HG03139 (cell line): ENCODE results near the gene CAVIN1.
A peak's percentile ranks its signal among the peaks of the same experiment; 100 is the strongest.
"Not testable (repeated sequence)": the region's sequence is repeated elsewhere in the genome, so short reads cannot be mapped to it uniquely, and the experiment has no call there.

ENCODE experiments used
- ATAC-seq: cut with Tn5 transposase; IDR thresholded peaks from one replicate; pipeline ENCODE4 v1.9.1; 2021; ENCODE audit not compliant: unreplicated experiment

Gene CAVIN1, protein sequence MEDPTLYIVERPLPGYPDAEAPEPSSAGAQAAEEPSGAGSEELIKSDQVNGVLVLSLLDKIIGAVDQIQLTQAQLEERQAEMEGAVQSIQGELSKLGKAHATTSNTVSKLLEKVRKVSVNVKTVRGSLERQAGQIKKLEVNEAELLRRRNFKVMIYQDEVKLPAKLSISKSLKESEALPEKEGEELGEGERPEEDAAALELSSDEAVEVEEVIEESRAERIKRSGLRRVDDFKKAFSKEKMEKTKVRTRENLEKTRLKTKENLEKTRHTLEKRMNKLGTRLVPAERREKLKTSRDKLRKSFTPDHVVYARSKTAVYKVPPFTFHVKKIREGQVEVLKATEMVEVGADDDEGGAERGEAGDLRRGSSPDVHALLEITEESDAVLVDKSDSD

DNA sequence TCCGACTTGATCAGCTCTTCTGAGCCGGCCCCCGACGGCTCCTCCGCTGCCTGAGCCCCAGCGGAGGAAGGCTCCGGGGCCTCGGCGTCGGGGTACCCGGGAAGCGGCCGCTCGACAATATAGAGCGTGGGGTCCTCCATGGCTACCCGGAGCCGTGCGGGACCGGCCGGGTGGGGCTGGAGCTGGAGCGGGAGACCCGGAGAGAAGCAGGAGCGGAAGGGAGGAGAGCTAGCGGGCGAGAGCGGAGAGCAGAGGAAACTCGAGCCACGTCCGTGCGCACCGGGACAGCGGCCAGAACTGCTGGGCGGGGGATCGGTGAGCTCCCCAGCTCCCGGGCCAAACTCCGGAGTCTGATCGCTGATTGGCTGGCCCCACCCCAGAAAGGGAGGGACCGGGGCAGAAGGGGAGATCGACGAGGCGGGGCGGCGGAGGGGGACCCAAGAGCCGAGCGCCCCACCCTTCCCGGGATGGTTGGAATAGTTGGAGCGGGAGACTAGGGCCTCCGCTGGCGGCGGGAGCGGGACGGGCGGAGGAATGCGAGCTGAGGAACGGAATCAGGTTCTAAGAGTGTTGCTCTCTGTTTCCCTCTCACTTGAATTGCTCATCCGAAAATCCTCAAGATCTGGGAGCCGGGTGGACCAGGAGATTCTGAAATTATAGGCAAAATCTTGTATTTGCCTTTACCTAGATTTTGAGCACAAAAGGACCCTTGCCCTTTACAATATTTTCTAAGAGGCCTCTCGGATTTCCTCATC is at the start of gene CAVIN1:
CAVIN1 (minus strand) TSS at position 299 of the 755 bp plus-strand sequence; CDS start at position 140, 159 bp downstream.
- no peak for ATAC-seq

DNA sequence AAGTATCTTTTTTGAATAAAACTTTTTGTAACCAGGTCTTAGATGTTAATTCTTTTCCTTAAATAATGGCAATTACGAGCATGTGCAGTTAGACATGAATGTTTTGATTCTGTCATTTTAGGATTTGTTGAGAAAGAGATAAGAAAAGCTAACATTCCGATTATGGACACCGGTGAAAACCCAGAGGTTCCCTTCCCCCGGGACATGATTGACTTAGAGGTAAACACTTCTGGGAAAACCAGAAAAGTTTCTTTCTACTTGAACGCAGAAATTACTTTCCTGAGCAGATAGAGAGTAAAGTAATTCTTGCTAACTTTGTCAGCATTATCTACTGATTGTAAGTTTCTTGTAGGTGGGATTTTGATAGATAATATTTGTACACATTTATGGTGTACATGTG is 44.8 kb upstream of the CAVIN1 start:
- ATAC-seq, result no peak

- ATAC-seq, result no peak
Observed at GRCh38 chr17:42463976-42464400, 40.9 kb upstream of the CAVIN1 start.

GRCh38 chr17:42460371-42460770 is 37.3 kb upstream of the CAVIN1 start:
- ATAC-seq, result no peak

DNA sequence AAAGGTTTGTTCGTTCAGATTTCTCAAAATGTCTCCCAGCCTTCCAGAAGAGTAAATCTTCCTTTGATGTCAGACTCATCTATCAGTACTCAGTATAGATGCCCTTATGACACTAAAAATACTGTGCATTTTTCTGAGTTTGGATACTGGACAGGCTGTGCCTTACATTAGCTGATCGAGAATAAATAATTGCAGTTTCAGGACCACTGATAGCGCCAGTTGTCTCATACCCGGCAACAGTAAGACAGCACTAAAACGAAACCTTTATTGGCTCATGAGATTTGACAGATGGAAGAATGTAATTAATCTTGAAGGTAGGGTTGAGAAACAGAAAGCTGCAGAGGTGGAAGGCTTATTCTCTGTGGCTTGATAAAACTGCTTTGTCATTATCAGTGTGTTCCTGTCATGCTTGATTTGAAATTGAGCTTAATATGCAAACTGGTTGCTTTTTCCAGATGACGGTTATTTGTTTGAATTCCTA is 36.8 kb upstream of the CAVIN1 start:
- no peak for ATAC-seq

DNA sequence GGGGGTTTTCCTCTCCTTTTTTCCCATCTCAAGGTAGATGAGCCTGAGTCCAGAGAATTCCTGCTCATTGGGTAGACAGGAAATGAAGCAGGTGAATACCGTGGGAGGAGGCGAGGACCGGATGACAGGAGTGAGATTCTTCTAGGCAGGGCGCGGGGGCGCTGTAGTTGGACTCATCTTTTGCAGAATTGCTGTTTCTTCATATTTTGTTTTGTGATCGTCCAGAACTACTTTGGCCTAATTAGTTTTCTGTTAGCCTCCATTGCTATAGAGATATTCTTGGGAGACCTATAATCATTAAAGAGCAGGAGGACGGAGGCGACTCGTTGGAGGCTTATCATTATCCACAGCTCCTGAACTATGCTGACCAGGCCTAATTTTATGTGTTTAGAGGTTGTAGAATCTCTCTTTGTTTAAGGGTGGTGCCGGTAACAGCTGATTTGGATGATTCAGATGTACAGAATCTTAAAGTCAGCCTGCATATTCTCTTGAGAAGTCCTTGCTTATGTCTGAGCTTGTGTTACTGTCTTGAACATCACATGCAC is 36.3 kb upstream of the CAVIN1 start:
- no peak for ATAC-seq

- ATAC-seq, result peak; percentile 72
Observed at GRCh38 chr17:42458497-42459255, 35.6 kb upstream of the CAVIN1 start, which contains the start of gene ATP6V0A1. TSS of gene ATP6V0A1 (plus strand) at chr17:42458878. CDS start at chr17:42460895, 2,017 bp downstream.

DNA sequence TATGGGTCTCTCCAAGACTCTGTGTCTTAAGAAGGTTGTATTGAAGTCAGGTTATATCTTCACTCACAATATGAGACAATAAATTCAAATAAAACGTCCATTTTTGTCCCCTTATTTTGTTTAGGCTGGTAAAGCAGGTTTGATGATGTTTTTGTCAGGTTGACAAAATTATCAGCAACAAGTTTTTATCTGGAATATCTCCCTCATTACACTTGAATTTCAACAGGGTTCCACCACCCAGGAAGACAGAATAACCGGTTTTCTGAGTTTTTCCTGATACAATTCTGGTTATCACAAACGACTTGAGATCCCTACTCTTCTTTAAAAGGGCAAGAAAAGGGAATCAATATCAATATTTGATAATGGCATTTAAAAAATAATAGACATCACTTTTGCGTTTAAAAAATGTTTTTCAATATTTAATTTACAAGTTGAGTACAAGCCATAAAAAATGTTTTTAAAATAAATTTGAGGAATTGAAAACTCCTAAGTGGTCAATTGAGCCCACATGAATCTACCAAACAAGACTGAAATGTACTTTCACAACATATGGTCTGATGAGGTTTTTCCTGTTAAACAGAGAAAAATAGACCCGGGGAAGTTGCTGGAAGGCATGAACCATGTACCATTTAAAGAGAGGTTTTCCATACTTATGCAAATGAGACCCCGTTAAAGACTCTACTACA is 34.2 kb upstream of the CAVIN1 start:
- ATAC-seq, result no peak

- no peak for ATAC-seq
Observed at GRCh38 chr17:42456223-42457106, 33.4 kb upstream of the CAVIN1 start.

DNA sequence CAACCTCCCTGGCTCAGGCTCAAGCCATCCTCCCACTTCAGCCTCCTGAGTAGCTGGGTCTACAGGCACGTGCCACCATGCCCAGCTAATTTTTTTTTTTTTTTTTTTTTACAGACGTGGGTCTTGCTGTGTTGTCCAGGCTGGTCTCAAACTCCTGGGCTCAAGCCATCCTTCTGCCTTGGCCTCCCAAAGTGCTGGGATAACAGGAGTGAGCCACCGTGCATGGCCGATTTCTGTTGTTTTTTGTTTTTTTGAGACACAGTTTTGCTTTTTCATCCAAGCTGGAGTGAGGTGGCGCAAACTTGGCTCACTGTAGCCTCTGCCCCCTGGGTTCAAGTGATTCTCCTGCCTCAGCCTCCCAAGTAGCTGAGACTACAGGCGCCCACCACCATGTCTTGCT is 31.9 kb upstream of the CAVIN1 start:
- ATAC-seq, result not testable (repeated sequence)

GRCh38 chr17:42453439-42453838 is 30.4 kb upstream of the CAVIN1 start:
- no peak for ATAC-seq

GRCh38 chr17:42451270-42451669 is 28.2 kb upstream of the CAVIN1 start:
- not testable (repeated sequence) for ATAC-seq

- not testable (repeated sequence) for ATAC-seq
Observed at GRCh38 chr17:42449838-42450237, 26.8 kb upstream of the CAVIN1 start.

DNA sequence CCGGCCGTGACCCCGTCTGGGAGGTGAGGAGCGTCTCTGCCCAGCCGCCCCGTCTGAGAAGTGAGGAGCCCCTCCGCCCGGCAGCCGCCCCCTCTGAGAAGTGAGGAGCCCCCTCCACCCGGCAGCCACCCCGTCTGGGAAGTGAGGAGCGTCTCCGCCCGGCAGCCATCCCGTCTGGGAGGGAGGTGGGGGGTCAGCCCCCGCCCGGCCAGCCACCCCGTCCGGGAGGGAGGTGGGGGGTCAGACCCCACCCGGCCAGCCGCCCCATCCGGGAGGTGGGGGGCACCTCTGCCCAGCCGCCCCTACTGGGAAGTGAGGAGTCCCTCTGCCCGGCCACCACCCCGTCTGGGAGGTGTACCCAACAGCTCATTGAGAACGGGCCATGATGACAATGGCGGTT is 26.1 kb upstream of the CAVIN1 start:
- not testable (repeated sequence) for ATAC-seq

DNA sequence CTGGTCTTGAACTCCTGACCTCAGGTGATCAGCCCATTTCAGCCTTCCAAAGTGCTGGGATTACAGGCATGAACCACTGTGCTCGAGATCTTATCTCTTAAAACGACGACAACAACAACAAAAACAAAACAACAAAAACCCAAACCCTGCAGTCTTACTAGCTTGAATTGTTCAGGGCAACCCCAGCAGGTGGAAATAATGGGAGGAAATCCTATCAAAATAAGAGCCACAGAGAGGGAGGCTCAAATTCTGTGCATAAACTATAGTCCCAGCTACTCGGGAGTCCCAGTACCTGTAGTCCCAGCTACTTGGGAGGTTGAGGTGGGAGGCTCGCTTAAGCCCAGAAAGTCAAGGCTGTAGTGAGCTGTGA is 19.1 kb upstream of the CAVIN1 start:
- no peak for ATAC-seq

- ATAC-seq, result no peak
Observed at GRCh38 chr17:42441371-42442195, 18.5 kb upstream of the CAVIN1 start.

- ATAC-seq, result no peak
Observed at GRCh38 chr17:42438600-42439567, 15.8 kb upstream of the CAVIN1 start.
